ENCODE measurements around the gene SYVN1. TPM values are rescaled to one million over a fixed set of nuclear protein-coding genes. Genes with fewer than 3 reads are reported as not detected.
"Not testable (repeated sequence)": the region's sequence is repeated elsewhere in the genome, so short reads cannot be mapped to it uniquely, and the experiment has no call there.

SYVN1 gene
- total RNA-seq, 2 experiments from 2014 or later: 34.4 to 35.1 TPM

DNA sequence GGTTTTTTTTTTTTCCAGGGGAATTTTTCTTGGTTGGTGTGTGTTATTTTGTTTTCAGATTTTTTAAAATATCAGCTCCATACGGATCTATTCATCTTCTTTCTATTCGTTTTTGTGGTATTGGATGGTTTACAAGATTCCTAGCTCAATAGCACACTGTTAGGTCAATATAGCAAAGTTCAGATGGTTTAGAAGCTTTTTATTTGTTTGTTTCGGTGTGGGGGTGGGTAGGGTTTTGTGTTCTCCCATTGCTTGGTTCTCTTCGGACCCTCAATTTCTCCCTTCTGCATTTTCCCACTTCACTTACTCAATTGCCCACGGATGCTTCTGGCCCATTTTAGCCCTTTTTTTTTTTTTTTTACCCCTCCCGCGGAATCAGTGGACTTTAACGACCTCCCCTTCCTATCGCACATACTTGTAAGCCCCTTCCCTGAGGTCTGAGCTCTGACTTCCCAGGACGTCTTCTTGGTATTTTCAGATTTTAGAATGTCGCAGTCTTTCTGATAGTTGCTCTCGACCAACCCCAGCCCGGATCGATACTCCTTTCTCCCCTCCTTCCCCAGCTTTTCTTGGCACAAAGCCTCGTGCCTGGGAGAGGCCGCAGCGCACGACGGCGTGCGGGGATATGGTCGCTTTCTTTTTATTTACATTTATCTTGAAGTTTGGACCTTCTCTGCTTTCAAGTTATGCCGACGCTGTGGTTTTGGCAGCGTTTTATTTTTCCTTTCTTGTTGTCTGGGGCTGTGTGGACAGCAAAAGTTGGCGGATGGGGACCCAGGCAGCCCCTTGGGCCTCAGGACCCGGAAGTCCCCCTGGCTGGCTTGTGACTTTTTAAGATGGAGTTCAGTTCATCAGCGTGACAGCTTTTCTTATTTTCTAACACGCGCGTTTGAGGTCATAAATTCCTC lies 31.3 kb upstream of the SYVN1 start:
- Mint-ChIP-seq H3K27ac (no peak overlapping the region), H3K4me1 (peaks cover 11% of the 10 kb centered on the region), H3K9me3 (ENCODE audit: low read depth) (no peaks in the 10 kb centered on the region), H3K27me3 (peaks cover 2% of the 10 kb centered on the region), H3K4me3 (no peak overlapping the region), H3K36me3 (no peaks in the 10 kb centered on the region)
- DNase-seq (no peak), ATAC-seq (no peak)
- CTCF ChIA-PET: interaction anchor here (0.7 to 1.1 kb wide), 3 partner anchors 14 to 18 kb away, joined by 3 to 4 read pairs (median 4); no protein-coding TSS in a partner anchor

DNA sequence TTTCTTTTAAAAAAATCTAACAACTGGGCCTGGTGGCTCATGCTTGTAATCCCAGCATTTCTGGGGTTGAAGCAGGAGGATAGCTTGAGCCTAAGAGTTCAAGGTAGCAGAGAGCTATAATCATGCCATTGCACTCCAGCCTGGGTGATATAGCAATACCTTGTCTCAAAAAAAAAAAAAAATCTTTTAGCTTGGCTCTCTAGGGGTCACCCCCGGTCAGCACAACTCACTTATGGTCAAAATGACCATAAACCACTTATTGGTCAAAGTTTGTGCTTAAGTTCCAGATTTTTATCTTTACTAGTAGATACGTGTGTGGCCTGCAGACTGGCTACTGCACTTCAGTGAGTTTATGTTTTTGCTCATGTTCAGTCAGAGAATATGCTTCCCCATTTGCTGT lies 29.4 kb upstream of the SYVN1 start:
- no peaks in the 10 kb centered on the region for H3K9me3 Mint-ChIP-seq (ENCODE audit: low read depth)
- H3K36me3 Mint-ChIP-seq: no peaks in the 10 kb centered on the region
- H3K4me3 Mint-ChIP-seq: no peak overlapping the region
- H3K27ac Mint-ChIP-seq: no peak overlapping the region
- DNase-seq: no peak
- H3K27me3 Mint-ChIP-seq: peaks cover 13% of the 10 kb centered on the region
- CTCF ChIA-PET: interaction anchor here (1.4 to 2.5 kb wide), 2 partner anchors 13 to 17 kb away, joined by 3 to 6 read pairs; no protein-coding TSS in a partner anchor
- H3K4me1 Mint-ChIP-seq: peaks cover 7% of the 10 kb centered on the region
- no peak for ATAC-seq

DNA sequence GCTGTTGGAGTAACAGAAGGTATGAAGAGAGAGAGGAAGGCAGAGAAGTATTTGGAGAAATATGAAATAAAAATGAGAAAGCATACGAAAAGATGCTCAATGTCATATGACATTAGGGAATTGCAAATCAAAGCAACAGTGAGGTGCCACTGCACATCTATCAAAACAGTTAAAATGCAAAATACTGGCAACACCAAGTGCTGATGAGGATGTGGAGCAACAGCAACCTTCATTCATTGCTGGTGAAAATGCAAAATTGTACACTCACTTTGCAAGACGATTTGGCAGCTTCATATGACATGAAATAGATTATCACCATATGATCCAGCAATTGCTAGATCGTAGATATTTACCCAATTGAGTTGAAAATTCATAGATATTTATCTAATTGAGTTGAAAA lies 26.3 kb upstream of the SYVN1 start:
- DNase-seq: no peak
- no peaks in the 10 kb centered on the region for H3K9me3 Mint-ChIP-seq (ENCODE audit: low read depth)
- peaks cover 16% of the 10 kb centered on the region for H3K27me3 Mint-ChIP-seq
- H3K36me3 Mint-ChIP-seq: no peaks in the 10 kb centered on the region
- peaks cover 9% of the 10 kb centered on the region for H3K4me1 Mint-ChIP-seq
- ATAC-seq: no peak
- no peak overlapping the region for H3K4me3 Mint-ChIP-seq
- CTCF ChIA-PET: no interaction called here
- no peak overlapping the region for H3K27ac Mint-ChIP-seq

DNA sequence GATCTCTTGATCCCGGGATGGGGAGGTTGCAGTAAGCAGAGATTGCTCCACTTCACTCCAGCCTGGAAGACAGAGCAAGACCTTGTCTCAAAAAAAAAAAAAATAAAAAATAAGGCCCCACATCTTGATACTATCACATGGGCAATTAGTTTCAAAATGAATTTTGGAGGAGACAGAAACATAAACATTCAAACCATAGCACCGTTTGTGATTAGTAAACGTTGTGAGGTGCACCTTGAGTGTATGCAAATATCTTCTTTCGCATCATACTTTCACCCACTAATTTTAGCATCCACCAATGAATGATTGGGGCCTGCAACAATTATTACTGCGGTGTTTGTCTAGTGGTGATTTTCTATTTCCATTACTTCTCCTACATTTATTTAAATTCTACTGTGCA lies 24.7 kb upstream of the SYVN1 start:
- DNase-seq (no peak), ATAC-seq (no peak)
- H3K4me1 Mint-ChIP-seq: peaks cover 9% of the 10 kb centered on the region
- H3K27me3 Mint-ChIP-seq: peaks cover 16% of the 10 kb centered on the region
- no peaks in the 10 kb centered on the region for H3K36me3 Mint-ChIP-seq
- no peak overlapping the region for H3K4me3 Mint-ChIP-seq
- no peak overlapping the region for H3K27ac Mint-ChIP-seq
- CTCF ChIA-PET: no interaction called here
- H3K9me3 Mint-ChIP-seq (ENCODE audit: low read depth): no peaks in the 10 kb centered on the region

DNA sequence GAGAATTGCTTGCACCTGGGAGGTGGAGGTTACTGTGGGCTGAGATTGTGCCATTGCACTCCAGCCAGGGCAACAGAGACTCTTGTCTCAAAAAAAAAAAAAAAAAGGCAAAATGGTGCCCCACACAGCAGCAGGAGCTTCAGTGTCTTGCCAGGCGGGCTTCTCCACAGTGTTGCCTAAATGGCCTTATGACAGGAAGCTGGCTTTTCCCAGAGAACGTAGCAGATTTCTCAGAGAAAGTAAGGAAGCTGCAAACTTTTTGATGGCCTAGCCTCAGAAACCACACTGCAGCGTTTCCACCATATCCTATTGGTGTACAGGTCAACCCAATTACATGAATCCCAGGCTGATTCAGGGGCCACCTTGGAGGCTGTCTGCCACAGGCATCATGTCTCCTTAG lies 23.0 kb upstream of the SYVN1 start:
- peaks cover 14% of the 10 kb centered on the region for H3K4me1 Mint-ChIP-seq
- DNase-seq: no peak
- CTCF ChIA-PET: no interaction called here
- no peak overlapping the region for H3K27ac Mint-ChIP-seq
- no peak overlapping the region for H3K4me3 Mint-ChIP-seq
- ATAC-seq: no peak
- peaks cover 19% of the 10 kb centered on the region for H3K27me3 Mint-ChIP-seq
- no peaks in the 10 kb centered on the region for H3K9me3 Mint-ChIP-seq (ENCODE audit: low read depth)
- no peaks in the 10 kb centered on the region for H3K36me3 Mint-ChIP-seq

DNA sequence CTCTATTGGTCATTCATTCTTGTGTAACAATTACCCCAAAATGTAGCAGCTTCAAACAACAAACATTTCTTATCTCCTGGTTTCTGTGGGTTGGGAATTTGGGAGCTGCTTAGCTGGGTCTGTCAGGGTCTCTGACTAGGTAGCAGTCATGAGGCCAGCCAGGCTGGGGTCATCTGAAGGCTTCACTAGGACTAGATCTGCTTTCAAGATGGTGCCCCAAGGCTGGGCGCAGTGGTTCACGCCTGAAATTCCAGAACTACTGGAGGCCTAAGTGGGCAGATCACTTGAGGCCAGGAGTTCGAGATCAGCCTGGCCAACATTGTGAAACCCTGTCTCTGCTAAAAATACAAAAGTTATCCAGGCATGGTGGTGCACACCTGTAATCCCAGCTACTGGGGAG lies 22.6 kb upstream of the SYVN1 start:
- Mint-ChIP-seq H3K36me3 (no peaks in the 10 kb centered on the region), H3K27me3 (peaks cover 17% of the 10 kb centered on the region), H3K27ac (no peak overlapping the region), H3K4me3 (no peak overlapping the region), H3K9me3 (ENCODE audit: low read depth) (no peaks in the 10 kb centered on the region), H3K4me1 (peaks cover 18% of the 10 kb centered on the region)
- CTCF ChIA-PET: interaction anchor here (1.1 kb wide), 1 partner anchor 21 kb away, joined by 3 read pairs; no protein-coding TSS in a partner anchor
- ATAC-seq: no peak
- DNase-seq: no peak

DNA sequence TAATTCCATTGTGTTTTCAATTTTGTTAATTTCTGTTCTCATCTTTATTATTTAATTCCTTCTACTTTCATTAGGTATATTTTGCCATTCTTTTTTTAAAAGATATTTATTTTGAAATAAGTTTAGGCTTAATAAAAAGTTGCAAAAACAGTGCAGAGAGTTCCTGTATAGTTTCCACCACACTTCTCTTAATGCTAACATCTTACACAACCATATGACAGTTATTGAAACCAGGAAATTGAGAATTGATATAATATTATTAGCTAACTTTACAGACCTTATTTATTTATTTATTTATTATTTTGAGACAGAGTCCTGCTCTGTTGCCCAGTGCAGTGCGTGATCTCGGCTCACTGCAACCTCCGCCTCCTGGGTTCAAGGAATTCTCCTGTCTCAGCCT lies 21.9 kb upstream of the SYVN1 start:
- peaks cover 18% of the 10 kb centered on the region for H3K4me1 Mint-ChIP-seq
- H3K36me3 Mint-ChIP-seq: no peaks in the 10 kb centered on the region
- H3K27ac Mint-ChIP-seq: no peak overlapping the region
- DNase-seq (no peak), ATAC-seq (no peak)
- no peaks in the 10 kb centered on the region for H3K9me3 Mint-ChIP-seq (ENCODE audit: low read depth)
- H3K27me3 Mint-ChIP-seq: peaks cover 17% of the 10 kb centered on the region
- H3K4me3 Mint-ChIP-seq: no peak overlapping the region
- CTCF ChIA-PET: interaction anchor here (1.1 kb wide), 1 partner anchor 20 kb away, joined by 3 read pairs; no protein-coding TSS in a partner anchor

DNA sequence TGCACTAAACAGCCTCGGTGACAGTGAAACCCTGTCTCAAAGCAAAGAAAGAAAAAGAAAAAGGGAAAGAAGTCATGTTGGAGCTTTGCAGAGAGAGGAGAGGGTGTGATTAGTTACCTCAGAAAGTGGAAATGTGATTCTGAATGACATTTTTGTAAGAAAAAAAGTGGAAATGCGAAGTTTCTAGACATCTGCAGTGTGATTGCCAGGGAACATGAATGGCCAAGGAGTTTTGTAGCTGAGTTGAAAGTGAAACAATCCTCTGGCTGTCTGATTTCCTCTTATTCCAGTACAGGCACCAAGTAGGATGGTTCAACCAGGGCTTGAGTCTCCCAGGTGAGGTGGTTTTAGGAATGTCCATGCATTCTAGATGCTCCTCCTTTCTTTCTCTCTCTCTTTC lies 17.8 kb upstream of the SYVN1 start:
- ATAC-seq (no peak), DNase-seq (no peak)
- no peak overlapping the region for H3K4me3 Mint-ChIP-seq
- peaks cover 21% of the 10 kb centered on the region for H3K4me1 Mint-ChIP-seq
- peaks cover 6% of the 10 kb centered on the region for H3K27me3 Mint-ChIP-seq
- no peak overlapping the region for H3K27ac Mint-ChIP-seq
- no peaks in the 10 kb centered on the region for H3K36me3 Mint-ChIP-seq
- CTCF ChIA-PET: interaction anchor here (1.2 to 1.7 kb wide), 2 partner anchors 14 to 29 kb away, joined by 3 to 4 read pairs; no protein-coding TSS in a partner anchor
- H3K9me3 Mint-ChIP-seq (ENCODE audit: low read depth): no peaks in the 10 kb centered on the region

DNA sequence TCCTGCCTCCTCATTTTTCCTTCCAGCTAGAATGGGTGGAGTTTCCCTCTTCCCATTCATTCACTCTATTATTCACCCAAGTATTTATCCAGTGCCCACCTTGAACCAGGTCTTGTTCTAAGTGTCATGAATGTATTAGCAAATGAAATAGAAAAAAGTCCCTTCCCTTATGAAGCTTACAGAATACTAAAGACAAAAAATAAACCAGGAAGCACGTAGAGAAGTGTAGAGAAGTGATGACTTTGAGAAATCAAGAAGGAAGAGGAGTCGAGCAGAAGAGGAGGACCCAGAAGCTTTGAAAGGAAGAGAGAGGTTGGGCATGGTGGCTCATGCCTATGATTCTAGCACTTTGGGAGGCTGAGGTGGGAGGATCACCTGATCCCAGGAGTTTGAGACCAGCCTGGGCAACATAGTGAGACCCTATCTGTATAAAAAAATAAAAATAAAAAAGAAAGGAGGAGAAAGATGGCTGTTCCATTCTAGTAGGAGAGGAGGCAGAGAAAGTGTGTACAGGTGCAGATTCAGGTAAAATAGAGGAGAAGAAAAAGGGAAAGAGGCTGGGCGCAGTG lies 17.1 kb upstream of the SYVN1 start:
- DNase-seq (no peak), ATAC-seq (no peak)
- Mint-ChIP-seq H3K36me3 (no peaks in the 10 kb centered on the region), H3K4me3 (no peak overlapping the region), H3K9me3 (ENCODE audit: low read depth) (no peaks in the 10 kb centered on the region), H3K27ac (no peak overlapping the region), H3K27me3 (peaks cover 4% of the 10 kb centered on the region), H3K4me1 (peaks cover 21% of the 10 kb centered on the region)
- CTCF ChIA-PET: interaction anchor here (1.2 to 1.7 kb wide), 2 partner anchors 14 to 29 kb away, joined by 3 to 4 read pairs; no protein-coding TSS in a partner anchor

DNA sequence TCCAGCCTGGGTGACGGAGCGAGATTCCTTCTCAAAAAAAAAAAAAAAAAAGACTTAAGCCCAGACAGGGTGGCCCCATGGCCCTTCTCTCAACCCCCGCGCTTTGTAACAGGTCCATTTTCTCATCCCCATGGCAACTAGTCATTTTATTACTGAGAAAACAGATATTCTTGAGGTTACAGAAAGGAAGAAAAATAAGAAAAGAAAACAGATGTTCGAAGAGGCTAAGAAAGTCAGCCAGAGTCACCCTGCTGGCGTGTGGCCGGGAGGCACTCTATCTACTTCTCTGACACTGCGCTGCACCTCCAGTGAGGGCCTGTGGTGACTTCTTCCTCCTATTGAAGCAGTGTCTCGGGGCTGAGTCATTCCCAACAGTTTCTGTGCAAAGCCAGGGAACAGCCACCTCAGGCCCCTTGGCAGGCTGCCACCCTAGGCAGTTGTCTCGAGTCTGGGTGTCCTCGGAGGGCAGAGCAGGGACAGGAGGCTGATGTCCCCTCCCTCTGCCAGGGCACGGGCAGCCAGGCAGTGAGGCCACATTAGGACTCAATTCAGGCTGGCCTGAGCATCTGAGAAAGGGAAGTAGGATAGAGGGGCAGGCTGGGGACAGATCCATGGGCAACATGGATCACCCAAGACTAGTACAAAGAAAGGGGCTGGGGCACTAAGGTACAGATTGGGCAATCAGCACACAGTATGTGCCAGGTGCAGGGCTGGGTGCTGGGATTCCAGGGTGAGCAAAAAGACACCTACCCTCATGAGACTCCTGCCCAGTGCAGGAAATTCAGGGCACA lies 16.4 kb upstream of the SYVN1 start:
- Mint-ChIP-seq H3K4me1 (peaks cover 21% of the 10 kb centered on the region), H3K27ac (no peak overlapping the region), H3K27me3 (peaks cover 4% of the 10 kb centered on the region), H3K36me3 (no peaks in the 10 kb centered on the region), H3K9me3 (ENCODE audit: low read depth) (no peaks in the 10 kb centered on the region), H3K4me3 (no peak overlapping the region)
- ATAC-seq (peak; percentile 63), DNase-seq (peak; percentile 54)
- CTCF ChIA-PET: interaction anchor here (0.7 kb wide), 2 partner anchors 17 to 443 kb away, joined by 3 to 4 read pairs; no protein-coding TSS in a partner anchor

DNA sequence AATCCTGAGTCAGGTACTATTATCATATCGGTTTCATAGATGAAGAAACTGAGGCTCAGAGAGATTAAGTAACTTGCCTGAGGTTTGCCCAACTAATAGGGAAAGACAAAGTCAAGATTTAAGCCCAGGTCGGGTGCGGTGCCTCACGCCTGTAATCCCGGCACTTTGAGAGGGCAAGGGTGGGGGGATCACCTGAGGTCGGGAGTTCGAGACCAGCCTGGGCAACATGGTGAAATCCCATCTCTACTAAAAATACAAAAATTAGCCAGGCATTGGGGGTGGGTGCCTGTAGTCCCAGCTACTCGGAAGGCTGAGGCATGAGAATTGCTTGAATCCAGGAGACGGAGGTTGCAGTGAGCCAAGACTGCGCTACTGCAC lies 15.8 kb upstream of the SYVN1 start:
- CTCF ChIA-PET: interaction anchor here (0.7 kb wide), 2 partner anchors 17 to 442 kb away, joined by 3 to 4 read pairs; no protein-coding TSS in a partner anchor
- peaks cover 21% of the 10 kb centered on the region for H3K4me1 Mint-ChIP-seq
- H3K27me3 Mint-ChIP-seq; H3K9me3 Mint-ChIP-seq (ENCODE audit: low read depth); H3K36me3 Mint-ChIP-seq; H3K4me3 Mint-ChIP-seq; DNase-seq; ATAC-seq; H3K27ac Mint-ChIP-seq: not testable (repeated sequence)

DNA sequence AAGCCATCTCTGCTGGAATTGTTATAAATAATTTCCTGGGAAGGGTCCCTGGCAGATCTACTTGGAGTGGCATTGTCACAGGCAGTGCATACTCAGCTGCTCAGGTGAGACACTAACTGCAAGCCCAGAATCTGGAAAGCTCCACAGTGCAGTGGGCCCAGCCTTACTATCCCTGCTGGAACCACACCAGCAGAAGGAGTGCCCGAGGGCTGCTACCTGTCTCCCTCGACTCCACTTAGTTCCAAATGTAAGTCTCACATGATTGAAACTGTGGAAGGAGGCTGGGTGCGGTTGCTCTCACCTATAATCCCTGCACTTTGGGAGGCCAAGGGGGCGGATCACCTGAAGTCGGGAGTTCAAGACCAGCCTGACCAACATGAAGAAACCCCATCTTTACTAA lies 14.3 kb upstream of the SYVN1 start:
- DNase-seq (no peak), ATAC-seq (no peak)
- Mint-ChIP-seq H3K27ac (no peak overlapping the region), H3K36me3 (no peaks in the 10 kb centered on the region), H3K9me3 (ENCODE audit: low read depth) (no peaks in the 10 kb centered on the region), H3K4me3 (no peak overlapping the region), H3K4me1 (peaks cover 21% of the 10 kb centered on the region), H3K27me3 (peaks cover 12% of the 10 kb centered on the region)
- CTCF ChIA-PET: interaction anchor here (1.1 kb wide), 1 partner anchor 102 kb away, joined by 3 read pairs; no protein-coding TSS in a partner anchor
